ENCODE data around the gene DOCK4. TPM values are rescaled to one million over a fixed set of nuclear protein-coding genes. Genes with fewer than 3 reads are reported as not detected.

DOCK4 gene
- polyA plus RNA-seq, 3 donors = 20.9 to 26.3 (median 24.1) TPM

DNA sequence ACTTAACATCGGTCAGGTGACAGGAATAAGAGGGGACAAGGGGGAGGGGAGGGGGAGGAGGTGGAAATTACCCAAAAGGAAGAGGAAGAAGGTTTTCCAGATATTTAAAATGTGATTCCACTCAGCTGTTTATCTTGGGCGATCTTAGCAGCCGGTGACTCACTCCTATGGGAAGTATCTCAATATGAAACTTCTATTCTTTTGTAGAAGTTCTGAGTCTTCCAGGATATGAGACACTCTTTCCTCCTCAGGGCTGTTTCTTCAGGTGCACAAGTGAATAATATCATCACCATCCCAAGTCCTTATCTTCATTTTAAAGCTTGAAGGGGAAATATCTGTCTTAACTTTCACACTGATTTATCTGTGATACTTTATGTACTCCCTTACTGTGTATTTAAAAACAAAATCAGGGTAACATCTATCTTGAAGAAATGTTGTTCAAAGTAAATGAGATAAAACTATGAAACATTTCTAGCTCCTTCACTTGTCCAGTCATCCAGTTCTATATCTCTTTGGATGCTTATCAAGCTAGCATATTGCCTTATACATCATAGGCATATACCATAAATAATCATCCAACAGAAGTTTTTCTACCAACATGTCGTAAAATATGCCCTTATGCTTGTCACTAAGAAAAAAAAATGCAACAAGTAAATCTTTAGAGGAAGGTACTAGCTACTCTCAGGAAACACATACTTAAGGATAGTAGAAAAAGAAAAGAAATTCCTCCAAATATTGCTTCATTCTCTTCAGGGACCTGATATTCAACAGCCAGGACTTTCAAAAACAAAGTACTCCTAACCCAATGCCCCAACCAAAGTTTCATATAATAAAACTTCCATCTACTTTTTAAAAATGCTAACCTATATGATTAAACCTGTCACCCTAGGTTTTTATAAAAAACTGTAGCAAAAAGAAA lies 13.7 kb downstream of the DOCK4 start:
- DNase-seq = no peak

DNA sequence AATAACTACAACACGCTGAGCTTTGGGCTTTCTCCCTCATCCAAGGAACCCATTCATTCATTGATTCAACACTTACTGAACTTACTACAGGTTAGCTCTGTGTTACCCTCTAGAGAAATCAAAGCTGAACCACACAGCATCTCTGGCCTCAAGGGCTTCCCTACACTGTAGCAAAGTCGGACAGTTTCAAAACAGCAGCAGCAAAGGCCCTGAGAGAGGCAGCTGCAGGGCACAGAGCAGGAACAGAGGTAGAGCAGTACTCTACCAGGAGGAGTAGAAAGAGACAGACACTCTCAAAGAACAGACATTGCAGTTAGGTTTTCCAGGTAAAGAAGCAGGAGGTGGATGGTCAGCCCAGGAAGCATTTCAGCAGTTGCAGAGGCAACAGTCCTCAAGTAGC lies 16.1 kb downstream of the DOCK4 start:
- no peak for DNase-seq

DNA sequence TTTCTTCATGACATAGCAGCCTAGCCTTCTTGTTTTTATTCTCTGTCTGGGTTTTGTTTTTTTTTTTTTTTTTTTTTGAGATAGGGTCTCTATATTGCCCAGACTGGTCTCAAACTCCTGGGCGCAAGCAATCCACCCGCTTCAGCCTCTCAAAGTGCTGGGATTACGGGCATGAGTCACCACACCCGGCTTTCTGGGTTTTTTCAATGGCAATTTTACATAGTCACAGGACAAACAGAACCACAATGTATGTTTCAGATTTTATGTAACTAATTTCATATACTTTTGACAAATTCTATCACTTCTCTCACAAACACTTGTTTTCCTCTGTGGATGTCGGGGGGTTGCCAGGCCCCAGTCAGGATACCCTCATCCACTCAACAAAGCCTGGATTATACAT lies 16.5 kb downstream of the DOCK4 start:
- no peak for DNase-seq

DNA sequence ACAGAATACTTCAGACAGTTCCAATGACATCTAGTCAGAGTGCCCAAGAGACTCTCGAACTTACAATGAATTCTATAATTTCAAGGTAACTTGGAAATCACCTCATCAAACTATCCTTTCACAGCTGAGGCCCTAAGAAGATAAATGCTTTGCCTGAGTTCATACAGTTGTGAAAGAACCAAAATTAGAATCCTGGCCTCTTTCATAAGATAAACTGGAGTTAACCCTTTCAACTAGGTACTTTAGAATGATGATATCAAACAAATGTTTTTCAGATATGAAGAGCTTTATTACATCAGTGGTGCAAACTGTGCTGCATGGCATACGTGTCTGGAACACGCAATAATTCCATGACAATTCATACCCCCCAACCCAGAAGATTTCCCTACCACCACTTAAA lies 17.9 kb downstream of the DOCK4 start:
- DNase-seq = no peak

DNA sequence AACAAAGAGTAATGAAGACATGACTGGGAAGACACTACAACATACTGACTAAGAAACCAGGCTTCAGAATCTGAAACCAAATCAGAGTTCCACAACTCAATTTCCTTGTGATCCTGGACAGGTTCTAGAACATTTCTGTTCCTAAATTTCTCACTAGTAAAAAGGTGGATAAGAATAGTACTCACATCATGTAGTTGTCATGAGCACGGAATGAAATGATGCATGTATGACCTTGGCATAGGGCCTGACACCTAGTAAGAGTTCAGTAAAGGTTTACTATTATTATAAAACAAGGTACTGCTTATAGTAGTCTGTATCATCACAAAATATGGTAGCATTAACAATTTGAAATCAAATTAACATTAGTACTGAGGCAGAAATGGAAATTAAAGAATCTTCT lies 19.9 kb downstream of the DOCK4 start:
- no peak for DNase-seq

DNA sequence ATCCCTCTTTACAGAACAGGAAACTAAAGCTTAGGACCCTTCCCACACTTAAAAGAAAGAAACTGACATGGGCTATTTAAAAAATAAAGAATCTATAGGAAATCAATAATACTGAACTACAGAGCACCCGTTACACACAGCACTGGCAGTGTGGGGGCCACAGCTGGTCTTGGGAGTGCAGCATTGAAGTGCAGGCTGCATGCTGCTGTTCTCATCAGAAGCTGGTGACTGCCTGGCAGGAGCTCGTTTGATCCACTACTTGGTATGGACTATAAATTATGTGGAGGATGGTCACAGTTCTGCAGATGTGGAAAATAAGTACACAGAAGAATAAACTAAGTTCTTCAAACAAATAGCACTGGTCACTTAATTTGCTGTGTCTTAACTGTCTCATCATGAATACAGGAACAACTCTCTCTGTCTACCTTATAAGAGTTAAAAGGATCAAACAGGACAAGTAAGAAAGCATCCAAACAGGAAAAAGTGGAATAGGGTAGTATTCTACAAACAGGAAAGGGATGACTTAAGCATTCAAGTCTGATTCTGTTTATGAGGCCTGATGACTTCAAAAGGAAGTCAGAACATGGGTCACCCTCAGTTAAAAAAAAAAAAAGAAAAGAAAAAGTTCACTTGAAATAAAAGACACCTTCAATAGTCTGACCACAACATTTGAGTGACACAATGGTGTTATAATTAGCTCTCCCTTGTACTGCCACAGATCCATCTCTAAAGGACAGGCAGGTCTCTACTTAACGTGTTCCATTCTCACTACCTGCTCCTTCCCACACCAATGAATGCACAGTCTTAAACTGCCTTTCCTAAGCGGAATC lies 21.0 kb downstream of the DOCK4 start:
- DNase-seq = no peak

DNA sequence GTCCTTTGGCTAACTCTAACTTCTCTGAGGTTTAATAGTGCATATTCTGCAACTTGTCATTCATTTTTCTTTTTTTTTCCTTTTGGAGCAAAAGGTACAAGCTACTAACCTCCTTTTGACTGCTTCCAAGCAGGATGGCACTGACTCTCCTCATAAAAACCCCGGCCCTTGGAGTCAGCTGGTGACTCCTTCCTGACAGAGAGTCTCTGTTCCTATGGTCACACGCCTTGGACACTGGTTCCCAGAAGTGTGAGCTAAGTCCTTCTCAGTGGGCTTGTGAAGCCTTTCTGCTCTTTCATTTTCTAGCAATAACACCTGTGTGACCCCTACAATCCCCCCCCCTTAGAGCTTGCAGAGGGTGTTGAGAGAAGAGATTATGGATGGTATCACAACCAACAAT lies 21.7 kb downstream of the DOCK4 start:
- no peak for DNase-seq

DNA sequence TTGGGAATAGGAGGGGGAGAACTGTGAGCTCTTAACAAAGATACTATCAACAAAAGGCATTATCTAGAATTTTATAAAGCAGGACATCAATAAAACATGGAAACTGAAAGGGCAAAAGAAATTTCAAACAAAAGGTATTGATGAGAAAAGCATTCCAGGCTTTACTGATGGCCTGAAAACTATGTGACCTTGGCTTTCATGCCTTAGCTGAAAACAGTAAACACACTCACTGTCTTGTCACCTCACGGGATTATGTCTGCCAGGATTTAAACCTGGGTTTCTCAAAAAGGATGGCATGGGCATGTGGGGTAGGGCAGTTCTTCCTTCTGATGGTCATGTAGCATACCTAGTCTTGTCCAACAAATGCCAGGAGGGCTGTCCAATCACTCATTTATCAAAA lies 22.9 kb downstream of the DOCK4 start:
- DNase-seq = no peak

DNA sequence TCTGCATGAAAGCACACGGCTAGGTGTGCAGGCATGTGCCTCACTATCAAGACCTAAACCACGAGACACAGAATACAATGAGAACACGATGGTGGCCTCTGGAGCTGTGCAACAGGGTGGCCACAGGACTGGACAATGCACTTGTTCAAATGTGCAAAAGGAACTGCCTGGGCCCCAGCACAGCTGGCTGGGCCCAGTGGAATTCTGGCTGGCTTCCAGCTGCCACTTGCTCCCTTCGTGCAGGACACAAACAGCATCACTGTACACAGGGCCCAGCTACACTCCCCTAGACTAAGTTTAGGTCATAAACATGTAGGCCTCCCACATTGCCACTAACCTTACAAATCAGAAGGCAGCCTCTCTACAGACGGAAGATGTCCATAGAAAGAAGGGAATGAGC lies 23.4 kb downstream of the DOCK4 start:
- no peak for DNase-seq

DNA sequence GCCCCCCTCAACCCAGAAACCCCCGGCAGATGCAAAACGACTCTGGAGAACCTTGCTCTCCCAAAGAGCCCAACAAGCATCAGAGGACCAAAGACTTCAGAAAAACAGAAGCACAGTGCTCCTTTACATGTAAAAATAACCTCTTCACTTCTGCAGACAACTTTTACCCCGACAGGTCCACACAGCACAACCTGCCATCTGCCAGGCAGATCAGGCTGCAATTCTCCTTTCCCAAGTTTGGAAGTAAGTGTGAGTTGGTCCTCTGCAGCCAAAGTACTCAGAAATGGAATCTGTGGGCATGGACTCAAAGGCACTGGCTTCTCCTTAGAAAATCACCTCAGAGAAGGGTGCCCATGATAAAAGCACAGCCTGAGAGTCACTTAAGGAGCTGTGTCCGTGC lies 26.0 kb downstream of the DOCK4 start:
- no peak for DNase-seq

DNA sequence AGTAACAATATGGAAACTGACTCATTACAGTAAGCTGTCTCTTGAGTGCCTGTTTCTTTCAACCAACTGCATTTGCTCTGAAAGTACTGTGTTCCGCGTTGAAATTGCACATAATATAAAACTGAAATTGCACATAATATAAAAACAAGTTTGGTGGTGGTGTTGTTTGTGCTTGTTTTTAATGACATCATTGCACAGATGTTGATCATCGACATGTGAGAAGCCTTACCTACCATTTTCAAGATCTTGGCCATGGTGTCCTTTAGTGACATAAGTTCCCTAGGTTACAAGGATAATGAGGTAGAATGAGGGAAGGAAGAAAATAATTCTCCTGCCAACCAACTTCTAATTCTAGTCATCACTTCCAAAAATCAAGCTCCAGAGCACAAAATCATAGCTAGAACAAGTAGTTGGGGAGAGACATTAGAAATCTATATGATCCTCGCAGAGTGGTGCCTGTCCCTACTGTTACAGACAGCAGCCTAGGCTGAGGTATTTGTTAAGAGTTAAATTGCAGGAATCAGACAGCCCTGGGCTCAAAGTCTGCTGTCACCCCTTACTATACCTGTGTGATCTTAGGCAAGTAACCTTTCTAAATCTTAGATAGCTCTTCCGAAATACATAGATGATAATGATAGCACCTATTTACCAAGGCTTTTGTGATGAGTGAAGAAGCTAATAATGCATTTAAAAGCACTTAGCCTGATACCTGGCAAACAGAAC lies 29.3 kb downstream of the DOCK4 start:
- no peak for DNase-seq

DNA sequence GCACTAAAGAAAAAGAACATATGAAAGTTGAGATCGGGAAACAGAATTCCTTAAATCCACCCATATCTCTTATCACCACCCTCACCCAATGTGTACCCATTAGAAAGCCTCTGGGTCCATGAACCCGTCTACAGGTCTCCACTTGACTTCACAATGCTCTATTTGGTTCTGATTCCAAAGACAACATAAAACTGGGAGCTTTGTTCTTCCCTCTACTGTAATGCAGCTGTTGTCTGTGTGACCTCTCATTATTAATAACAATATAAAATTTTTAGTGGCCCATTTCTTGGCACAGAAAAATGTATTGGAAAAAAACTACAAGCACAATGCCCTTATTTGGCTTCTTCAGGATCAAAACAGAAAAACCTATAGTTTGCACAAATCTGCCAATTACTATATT lies 30.0 kb downstream of the DOCK4 start:
- DNase-seq = no peak

DNA sequence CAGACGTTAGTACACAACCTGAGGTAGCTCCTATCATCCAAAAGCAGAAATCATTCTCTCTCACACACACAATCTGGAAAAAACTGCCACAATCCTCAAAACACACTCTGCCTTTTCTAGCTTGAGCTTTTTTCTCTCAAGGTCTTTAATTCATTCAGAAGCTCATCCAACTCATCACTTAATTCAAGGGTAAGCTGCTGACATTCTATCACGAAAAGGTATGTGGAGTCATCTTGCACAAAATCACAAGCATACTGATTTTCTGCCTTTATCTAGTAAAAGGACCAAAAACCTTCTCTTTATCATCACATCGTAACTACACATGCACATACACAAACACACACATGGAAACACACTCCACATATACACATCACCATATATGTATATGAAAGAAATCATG lies 32.0 kb downstream of the DOCK4 start:
- no peak for DNase-seq

DNA sequence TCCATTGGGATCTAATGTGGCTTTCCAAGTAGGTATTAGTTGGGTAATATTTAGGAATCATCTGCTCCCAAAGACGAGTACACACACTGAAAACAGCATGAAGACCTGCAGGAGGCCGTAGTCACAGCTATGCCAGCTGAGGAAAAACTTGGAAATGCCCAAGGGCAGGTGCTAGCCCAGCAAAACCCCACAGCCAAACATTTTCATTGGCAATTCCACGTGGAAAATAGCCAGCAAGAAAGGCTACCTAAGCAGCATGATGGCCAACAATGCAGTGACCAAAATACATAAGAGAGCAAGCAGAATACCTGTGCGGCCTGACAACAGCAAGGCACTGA lies 32.7 kb downstream of the DOCK4 start:
- DNase-seq = no peak

DNA sequence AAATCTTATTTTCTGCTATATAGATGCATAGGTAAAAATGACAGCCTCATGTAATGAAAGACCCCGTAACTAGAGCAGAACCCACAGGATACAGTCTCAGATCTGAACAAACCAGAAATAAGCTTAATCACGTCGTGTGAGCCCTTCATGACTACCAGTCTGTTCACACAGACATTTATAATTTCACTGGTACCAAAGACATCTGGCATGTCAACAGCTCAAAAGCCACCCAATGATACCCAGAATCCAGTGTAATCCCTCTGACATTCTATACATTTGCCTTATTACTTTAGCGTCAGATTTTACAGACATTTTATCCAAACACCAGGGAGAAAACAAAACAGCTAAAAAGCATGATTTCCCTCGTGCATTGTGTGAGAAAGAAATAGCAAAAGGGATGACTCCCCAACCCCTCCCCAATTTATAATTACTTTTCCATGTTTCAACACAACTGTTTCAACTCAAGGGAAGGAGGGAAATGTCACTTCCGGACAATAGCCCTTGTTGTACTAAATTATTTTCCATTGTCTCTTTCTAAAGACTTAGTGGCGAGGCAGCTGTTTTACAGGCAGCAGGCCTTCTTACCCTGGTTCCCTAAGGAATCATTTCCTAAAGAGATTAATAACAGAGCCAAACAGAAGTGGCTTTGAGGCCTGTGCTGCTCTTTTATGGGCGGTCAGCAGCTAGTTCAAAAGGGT lies 33.2 kb downstream of the DOCK4 start:
- no peak for DNase-seq

DNA sequence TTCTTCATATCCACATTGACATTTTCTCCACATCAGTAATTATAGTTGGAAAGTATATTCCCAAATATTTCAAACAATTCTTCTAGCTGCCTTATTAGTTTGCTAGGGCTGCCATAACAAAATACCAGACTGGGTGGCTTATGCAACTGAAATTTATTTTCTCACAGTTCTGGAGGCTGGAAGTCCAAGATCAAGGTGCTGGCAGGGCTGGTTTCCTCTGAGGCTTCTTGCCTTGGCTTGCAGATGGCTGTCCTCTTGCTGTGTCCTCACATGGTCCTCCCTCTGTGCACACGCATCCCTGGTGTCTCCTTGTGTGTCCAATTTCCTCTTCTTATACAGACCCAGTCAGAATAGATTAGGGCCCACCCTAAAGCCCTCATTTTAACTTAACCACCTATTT lies 34.5 kb downstream of the DOCK4 start:
- no peak for DNase-seq

DNA sequence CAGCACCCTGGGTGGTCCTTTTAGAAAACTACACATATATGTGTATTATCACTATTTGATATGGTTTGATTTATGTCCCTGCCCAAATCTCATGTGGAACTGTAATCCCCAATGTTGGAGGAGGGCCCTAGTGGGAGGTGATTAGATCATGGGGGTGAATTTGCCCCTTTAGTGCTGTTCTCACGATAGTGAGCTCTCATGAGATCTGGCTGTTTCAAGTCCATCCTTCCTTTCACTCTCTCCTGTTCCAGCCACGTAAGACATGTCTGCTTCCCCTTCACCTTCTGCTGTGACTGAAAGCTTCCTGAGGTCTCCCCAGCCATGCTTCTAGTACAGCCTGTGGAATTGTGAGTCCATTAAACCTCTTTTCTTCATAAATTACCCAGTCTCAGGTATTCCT lies 37.3 kb downstream of the DOCK4 start:
- DNase-seq = no peak

DNA sequence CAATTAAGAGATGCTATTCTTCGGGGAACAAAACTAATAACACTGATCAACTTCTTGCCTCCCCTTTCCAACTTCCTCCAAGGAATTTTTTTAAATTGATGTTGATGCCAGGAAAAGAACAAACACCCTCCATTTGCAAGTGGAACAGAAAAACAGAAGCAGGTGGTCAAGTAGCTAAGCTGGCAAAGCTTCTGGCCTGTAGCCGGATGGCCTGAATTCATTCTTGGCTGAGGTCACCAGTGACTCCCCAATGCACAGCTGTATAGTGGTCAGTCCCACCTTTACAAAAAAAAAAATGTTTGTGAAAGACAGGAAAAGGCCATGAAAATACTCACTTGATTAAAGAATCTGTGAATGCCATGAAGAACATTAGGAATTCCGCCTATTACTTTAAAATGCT lies 39.1 kb downstream of the DOCK4 start:
- no peak for DNase-seq

DNA sequence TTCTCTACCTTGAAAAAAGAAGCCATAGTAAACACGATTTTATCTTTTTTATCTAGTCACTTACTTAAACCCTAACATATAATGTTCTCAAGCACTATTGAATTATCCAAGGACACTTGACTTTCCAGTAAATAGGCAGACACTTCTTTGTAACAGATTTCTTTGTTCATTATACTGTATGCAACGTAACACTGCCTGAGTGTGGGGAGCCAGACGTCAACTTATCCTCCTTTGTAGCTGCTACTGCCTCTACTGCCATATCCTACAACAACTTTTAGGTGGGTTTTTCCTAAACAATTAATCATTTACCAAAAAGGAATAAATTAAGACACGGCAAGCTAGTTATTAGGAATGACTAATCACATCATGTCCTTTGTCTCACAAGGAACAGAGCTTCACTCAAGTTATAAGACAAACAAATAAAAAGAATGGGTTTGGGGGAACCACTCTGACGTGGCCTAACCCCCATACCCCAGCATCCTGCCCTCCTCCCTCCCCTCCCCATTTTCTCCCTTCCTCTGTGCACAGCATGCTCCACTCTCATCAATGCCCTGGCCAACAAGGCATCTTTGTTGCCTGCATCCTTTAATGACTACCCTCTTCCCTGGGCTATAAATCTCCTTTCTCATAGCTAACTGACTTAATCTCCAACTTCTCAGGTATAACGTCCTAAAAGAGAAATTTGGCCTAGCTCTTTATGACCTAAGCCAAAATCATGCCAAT lies 43.3 kb downstream of the DOCK4 start:
- DNase-seq = no peak

DNA sequence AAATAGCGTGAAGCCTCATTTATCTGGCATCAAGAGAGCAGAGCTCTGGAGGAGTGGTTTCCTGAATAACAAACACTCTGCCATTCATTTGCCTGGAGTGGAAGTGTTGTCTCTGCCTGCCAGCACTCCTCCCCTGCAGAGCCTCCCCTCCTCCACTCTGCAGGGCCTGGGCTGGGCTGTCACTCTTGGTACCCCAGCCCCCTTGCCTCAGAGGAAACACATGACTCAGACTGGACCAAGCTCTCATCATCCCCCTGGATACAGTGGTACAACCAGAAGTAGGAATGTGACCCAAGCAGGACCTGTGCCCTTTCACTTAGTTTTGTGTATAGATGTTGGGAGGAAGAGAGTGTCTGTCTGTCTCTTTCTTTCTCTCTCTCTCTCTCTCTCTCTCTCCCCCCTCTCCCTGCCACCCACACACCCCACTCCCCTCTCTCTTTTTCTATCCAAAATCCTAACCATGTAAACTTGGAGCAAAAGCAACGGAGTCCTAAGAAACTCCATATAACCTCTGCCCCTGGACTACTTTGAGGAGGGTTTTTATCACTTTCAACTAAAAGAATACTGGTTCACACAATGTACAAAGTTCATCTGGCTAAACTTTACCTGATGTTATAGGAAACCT lies 43.9 kb downstream of the DOCK4 start:
- peak; percentile 70 for DNase-seq

Data from renal pelvis (tissue), 4 donors.